ENCODE data around the gene H2BK1.

Gene H2BK1

GRCh38 chr7:151192002-151192539 lies 18.2 kb downstream of the H2BK1 start:
- Mint-ChIP-seq H3K9me3 (no peaks in the 10 kb centered on the region), H3K27me3 (ENCODE audit: low read depth, poor library complexity) (peaks cover 39% of the 10 kb centered on the region), H3K36me3 (ENCODE audit: low read depth) (no peaks in the 10 kb centered on the region), H3K4me1 (peaks cover 12% of the 10 kb centered on the region), H3K27ac (no peak overlapping the region), H3K4me3 (no peak overlapping the region)
- no peak for TF ChIP-seq CTCF (IDR thresholded peaks at IDR 0.05)
- no peak for DNase-seq

- no peak overlapping the region for H3K27ac Mint-ChIP-seq
- peaks cover 39% of the 10 kb centered on the region for H3K27me3 Mint-ChIP-seq (ENCODE audit: low read depth, poor library complexity)
- H3K9me3 Mint-ChIP-seq = no peaks in the 10 kb centered on the region
- DNase-seq = no peak
- no peak overlapping the region for H3K4me3 Mint-ChIP-seq
- peaks cover 17% of the 10 kb centered on the region for H3K4me1 Mint-ChIP-seq
- no peaks in the 10 kb centered on the region for H3K36me3 Mint-ChIP-seq (ENCODE audit: low read depth)
- TF ChIP-seq CTCF (IDR thresholded peaks at IDR 0.05) = no peak
Observed at GRCh38 chr7:151191544-151191943, 18.7 kb downstream of the H2BK1 start.

GRCh38 chr7:151189038-151189437 lies 21.2 kb downstream of the H2BK1 start:
- DNase-seq = no peak
- H3K9me3 Mint-ChIP-seq = no peaks in the 10 kb centered on the region
- no peaks in the 10 kb centered on the region for H3K36me3 Mint-ChIP-seq (ENCODE audit: low read depth)
- H3K4me1 Mint-ChIP-seq = peaks cover 19% of the 10 kb centered on the region
- no peak for TF ChIP-seq CTCF (IDR thresholded peaks at IDR 0.05)
- no peak overlapping the region for H3K4me3 Mint-ChIP-seq
- no peak overlapping the region for H3K27ac Mint-ChIP-seq
- H3K27me3 Mint-ChIP-seq (ENCODE audit: low read depth, poor library complexity) = peaks cover 43% of the 10 kb centered on the region

- no peak for TF ChIP-seq CTCF (IDR thresholded peaks at IDR 0.05)
- peaks cover 19% of the 10 kb centered on the region for H3K4me1 Mint-ChIP-seq
- H3K4me3 Mint-ChIP-seq = no peak overlapping the region
- no peaks in the 10 kb centered on the region for H3K36me3 Mint-ChIP-seq (ENCODE audit: low read depth)
- H3K9me3 Mint-ChIP-seq = no peaks in the 10 kb centered on the region
- peaks cover 46% of the 10 kb centered on the region for H3K27me3 Mint-ChIP-seq (ENCODE audit: low read depth, poor library complexity)
- DNase-seq = no peak
- no peak overlapping the region for H3K27ac Mint-ChIP-seq
Observed at GRCh38 chr7:151188252-151188542, 22.1 kb downstream of the H2BK1 start.

- no peak for TF ChIP-seq CTCF (IDR thresholded peaks at IDR 0.05)
- Mint-ChIP-seq H3K4me1 (peaks cover 19% of the 10 kb centered on the region), H3K36me3 (ENCODE audit: low read depth) (no peaks in the 10 kb centered on the region), H3K4me3 (no peak overlapping the region), H3K27me3 (ENCODE audit: low read depth, poor library complexity) (peaks cover 49% of the 10 kb centered on the region), H3K27ac (no peak overlapping the region), H3K9me3 (no peaks in the 10 kb centered on the region)
- DNase-seq = no peak
Observed at GRCh38 chr7:151187409-151188251, 22.7 kb downstream of the H2BK1 start.

Measured in nephron progenitor cell (in vitro differentiated cells).